ENCODE measurements around the gene GRK5. TPM values are rescaled to one million over a fixed set of nuclear protein-coding genes. Genes with fewer than 3 reads are reported as not detected.

The GRK5 gene
- total and polyA plus RNA-seq, 9 of the 15 experiments (the other 6 are each of a cell fraction or from before 2014, with no cell fraction given) = 0.46 to 0.83 (median 0.67) TPM; not detected in 2

DNA sequence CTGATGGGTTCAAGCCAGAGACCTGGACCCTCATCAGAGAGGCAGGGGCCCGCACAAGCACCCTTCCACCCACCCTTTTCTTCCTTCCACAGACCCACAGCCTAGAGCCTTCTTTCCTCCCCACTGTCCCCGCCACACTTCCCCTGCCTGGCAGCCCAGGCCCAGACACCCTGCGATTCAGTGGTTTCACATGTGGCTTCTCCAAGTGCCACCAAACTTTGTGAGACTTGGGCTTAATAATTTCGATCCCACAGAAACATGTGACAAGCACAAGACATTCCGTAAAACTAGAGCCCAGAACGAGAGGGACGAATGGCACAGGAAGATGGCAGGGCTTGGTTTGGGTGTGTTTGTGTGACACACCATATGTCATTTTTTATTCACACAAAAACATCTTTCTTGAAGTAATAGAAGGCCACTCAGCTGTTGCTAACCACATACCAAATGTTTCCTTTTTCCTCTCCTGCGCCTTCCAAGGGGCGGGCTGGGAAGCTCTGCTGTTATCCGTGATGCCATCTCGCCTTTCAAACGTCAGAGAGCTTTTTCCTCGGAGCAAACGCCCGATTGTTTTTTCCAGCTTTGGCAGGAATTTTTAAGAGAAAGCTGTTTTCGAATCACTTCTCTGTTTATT lies 162.9 kb downstream of the GRK5 start:
- TF ChIP-seq EZH2 (IDR thresholded peaks at IDR 0.05; ENCODE audit: borderline replicate concordance, low read depth, low read length) = no peak
- in situ Hi-C loops (cut with MboI) (no loop called here), intact Hi-C loops (cut with micrococcal nuclease) (no loop called here)
- ATAC-seq (no peak), DNase-seq (ENCODE audit: extremely low read depth in 1 of 4, low spot score in 3 of 4) (no peak), FAIRE-seq (no peak)
- H3K79me2 ChIP-seq (ENCODE audit: control insufficient read depth, insufficient read depth, low read length) = no peaks in the 10 kb centered on the region
- H3K9me3 ChIP-seq (replicated peaks; ENCODE audit: control insufficient read depth, insufficient read depth, low read depth, low read length) = no peaks in the 10 kb centered on the region
- no peaks in the 10 kb centered on the region for H3K36me3 ChIP-seq (ENCODE audit: control insufficient read depth, insufficient read depth, low read length)
- no peak overlapping the region for H3K9ac ChIP-seq (ENCODE audit: insufficient read depth in 1 of 2, low read depth in 2 of 2, low read length in 2 of 2)
- no peak overlapping the region for H3K4me2 ChIP-seq (ENCODE audit: insufficient read depth, low read length)
- H3K27me3 ChIP-seq (ENCODE audit: control insufficient read depth in 2 of 2, insufficient read depth in 2 of 2, low read length in 2 of 2) = peaks cover 0 to 49% of the 10 kb centered on the region in 2 experiments; a peak in 3 of 5 replicates
- H3K4me3 ChIP-seq = no peak overlapping the region
- whole genome bisulfite sequencing (ENCODE audit: insufficient coverage, low coverage, missing lambda C conversion rate) = 17% methylated on average over 15 of the region's 16 CpGs
- H3K27ac ChIP-seq (ENCODE audit: extremely low read depth, low read depth, low read length) = no peak overlapping the region
- H3K9me1 ChIP-seq (ENCODE audit: control insufficient read depth, insufficient read depth, low read length) = no peaks in the 10 kb centered on the region
- POLR2A ChIA-PET = no interaction called here
- BruUV-seq (replicated peaks) = no TSS peak
- CTCF ChIA-PET (ENCODE audit: low intra/inter-chr PET ratio) = no interaction called here
- H2AFZ ChIP-seq (ENCODE audit: low read depth, low read length) = no peak overlapping the region
- no peaks in the 10 kb centered on the region for H4K20me1 ChIP-seq (replicated peaks; ENCODE audit: control insufficient read depth, insufficient read depth, low read length)
- H3K4me1 ChIP-seq (replicated peaks in 1 of 2; ENCODE audit: control insufficient read depth in 2 of 2, insufficient read depth in 2 of 2, low read length in 2 of 2) = peaks cover 0 to 8% of the 10 kb centered on the region in 2 experiments; a peak in 2 of 5 replicates

DNA sequence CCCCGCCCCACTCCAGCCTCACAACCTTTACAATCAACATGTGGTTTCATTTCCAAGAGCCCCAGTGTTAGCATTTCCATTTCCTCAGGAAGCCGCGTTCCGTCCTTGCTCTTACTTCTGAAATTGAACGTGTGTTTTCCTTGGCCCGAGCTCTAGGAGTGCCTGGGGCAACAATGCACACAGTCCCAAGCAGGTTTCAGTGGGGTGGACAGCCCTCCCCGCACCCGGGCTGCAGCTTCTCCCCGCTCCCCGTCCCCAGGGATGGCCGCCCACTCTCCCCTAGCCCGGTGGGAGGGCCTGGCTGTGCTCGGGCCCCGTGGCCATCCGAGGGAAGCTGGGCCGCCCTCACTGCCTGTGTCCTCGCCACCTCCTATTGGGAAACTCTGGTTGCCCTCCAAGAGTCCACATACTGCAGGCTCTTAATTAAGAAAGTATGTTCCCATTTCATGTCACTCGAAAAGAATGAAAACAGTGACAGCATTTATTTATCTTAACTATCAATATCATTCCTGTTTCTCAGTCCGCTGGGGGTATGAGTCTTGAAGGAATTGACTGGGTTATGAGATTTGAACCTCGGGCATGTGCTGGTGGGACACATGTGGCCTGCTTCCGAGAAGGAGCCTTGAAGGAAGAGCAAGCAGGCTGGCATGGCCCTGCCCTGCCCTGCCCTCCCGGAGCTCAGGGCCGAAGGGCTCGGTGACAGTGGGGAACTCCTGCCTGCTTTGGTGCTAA lies 163.8 kb downstream of the GRK5 start:
- DNase-seq (ENCODE audit: extremely low read depth in 1 of 4, low spot score in 3 of 4) (no peak), ATAC-seq (no peak), FAIRE-seq (no peak)
- Histone ChIP-seq H3K4me1 (replicated peaks in 1 of 2; ENCODE audit: control insufficient read depth in 2 of 2, insufficient read depth in 2 of 2, low read length in 2 of 2) (peaks cover 0 to 8% of the 10 kb centered on the region in 2 experiments; a peak in 2 of 5 replicates), H3K4me3 (no peak overlapping the region), H3K36me3 (ENCODE audit: control insufficient read depth, insufficient read depth, low read length) (no peaks in the 10 kb centered on the region), H3K27ac (ENCODE audit: extremely low read depth, low read depth, low read length) (no peak overlapping the region), H4K20me1 (replicated peaks; ENCODE audit: control insufficient read depth, insufficient read depth, low read length) (no peaks in the 10 kb centered on the region), H3K9me3 (replicated peaks; ENCODE audit: control insufficient read depth, insufficient read depth, low read depth, low read length) (no peaks in the 10 kb centered on the region), H3K4me2 (ENCODE audit: insufficient read depth, low read length) (no peak overlapping the region), H3K79me2 (ENCODE audit: control insufficient read depth, insufficient read depth, low read length) (no peaks in the 10 kb centered on the region), H3K9me1 (ENCODE audit: control insufficient read depth, insufficient read depth, low read length) (no peaks in the 10 kb centered on the region), H2AFZ (ENCODE audit: low read depth, low read length) (no peak overlapping the region), H3K27me3 (ENCODE audit: control insufficient read depth in 2 of 2, insufficient read depth in 2 of 2, low read length in 2 of 2) (peaks cover 0 to 49% of the 10 kb centered on the region in 2 experiments; a peak in 3 of 5 replicates), H3K9ac (ENCODE audit: insufficient read depth in 1 of 2, low read depth in 2 of 2, low read length in 2 of 2) (no peak overlapping the region)
- in situ Hi-C loops (cut with MboI) (no loop called here), intact Hi-C loops (cut with micrococcal nuclease) (no loop called here)
- WGBS (ENCODE audit: insufficient coverage, low coverage, missing lambda C conversion rate) = 18% methylated on average over 17 of the region's 24 CpGs
- POLR2A ChIA-PET = no interaction called here
- TF ChIP-seq, protein P1, sequence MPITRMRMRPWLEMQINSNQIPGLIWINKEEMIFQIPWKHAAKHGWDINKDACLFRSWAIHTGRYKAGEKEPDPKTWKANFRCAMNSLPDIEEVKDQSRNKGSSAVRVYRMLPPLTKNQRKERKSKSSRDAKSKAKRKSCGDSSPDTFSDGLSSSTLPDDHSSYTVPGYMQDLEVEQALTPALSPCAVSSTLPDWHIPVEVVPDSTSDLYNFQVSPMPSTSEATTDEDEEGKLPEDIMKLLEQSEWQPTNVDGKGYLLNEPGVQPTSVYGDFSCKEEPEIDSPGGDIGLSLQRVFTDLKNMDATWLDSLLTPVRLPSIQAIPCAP (CRISPR knock-in tag; IDR thresholded peaks at IDR 0.05; ENCODE audit: borderline replicate concordance) = no peak
- TF ChIP-seq, protein P2, sequence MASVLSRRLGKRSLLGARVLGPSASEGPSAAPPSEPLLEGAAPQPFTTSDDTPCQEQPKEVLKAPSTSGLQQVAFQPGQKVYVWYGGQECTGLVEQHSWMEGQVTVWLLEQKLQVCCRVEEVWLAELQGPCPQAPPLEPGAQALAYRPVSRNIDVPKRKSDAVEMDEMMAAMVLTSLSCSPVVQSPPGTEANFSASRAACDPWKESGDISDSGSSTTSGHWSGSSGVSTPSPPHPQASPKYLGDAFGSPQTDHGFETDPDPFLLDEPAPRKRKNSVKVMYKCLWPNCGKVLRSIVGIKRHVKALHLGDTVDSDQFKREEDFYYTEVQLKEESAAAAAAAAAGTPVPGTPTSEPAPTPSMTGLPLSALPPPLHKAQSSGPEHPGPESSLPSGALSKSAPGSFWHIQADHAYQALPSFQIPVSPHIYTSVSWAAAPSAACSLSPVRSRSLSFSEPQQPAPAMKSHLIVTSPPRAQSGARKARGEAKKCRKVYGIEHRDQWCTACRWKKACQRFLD (CRISPR knock-in tag; IDR thresholded peaks at IDR 0.05) = no peak
- TF ChIP-seq ATF7 (IDR thresholded peaks at IDR 0.05) = no peak
- no peak for TF ChIP-seq ZNF12 (CRISPR knock-in tag; IDR thresholded peaks at IDR 0.05)
- no peak for TF ChIP-seq HMG20B (CRISPR knock-in tag; IDR thresholded peaks at IDR 0.05)
- no peak for TF ChIP-seq CAMTA2 (CRISPR knock-in tag; conservative IDR thresholded peaks at IDR 0.05)
- TF ChIP-seq SNRNP70 (optimal IDR thresholded peaks at IDR 0.05; ENCODE audit: low read depth, low read length) = no peak
- TF ChIP-seq, protein P3, sequence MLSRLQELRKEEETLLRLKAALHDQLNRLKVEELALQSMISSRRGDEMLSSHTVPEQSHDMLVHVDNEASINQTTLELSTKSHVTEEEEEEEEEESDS (CRISPR knock-in tag; IDR thresholded peaks at IDR 0.05) = no peak
- no peak for TF ChIP-seq SMAD1 (IDR thresholded peaks at IDR 0.05; ENCODE audit: low read depth, low read length, partially characterized antibody)
- no peak for TF ChIP-seq FOXJ2 (tag; IDR thresholded peaks at IDR 0.05)
- no peak for TF ChIP-seq ZNF584 (CRISPR knock-in tag; IDR thresholded peaks at IDR 0.05; ENCODE audit: low read depth)
- no peak for TF ChIP-seq MCM5 (IDR thresholded peaks at IDR 0.05; ENCODE audit: low read depth)
- CTCF ChIA-PET (ENCODE audit: low intra/inter-chr PET ratio) = no interaction called here
- BruUV-seq (replicated peaks) = no TSS peak

Data from K562 (cell line).